LNCaP clone FGC (cell line): ENCODE results near the gene PPP1R27.

Experiments
- DNase-seq: peaks from one replicate; pipeline ENCODE4 v3.0.0-alpha.2; 2011; ENCODE audit warnings: low read depth
- H3K4me3 ChIP-seq: 2 replicates; pipeline ENCODE4 v1.5.1; 2011; ENCODE audit warnings: mild to moderate bottlenecking, low read depth, low read length, control low read depth
- CTCF ChIP-seq: IDR thresholded peaks from 2 replicates; pipeline ENCODE4 v1.5.1; 2012; ENCODE audit warnings: mild to moderate bottlenecking; ENCODE audit not compliant: control insufficient read depth, insufficient read depth; ENCODE audit errors: extremely low read depth

PPP1R27 gene, protein sequence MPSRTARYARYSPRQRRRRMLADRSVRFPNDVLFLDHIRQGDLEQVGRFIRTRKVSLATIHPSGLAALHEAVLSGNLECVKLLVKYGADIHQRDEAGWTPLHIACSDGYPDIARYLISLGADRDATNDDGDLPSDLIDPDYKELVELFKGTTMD

DNA sequence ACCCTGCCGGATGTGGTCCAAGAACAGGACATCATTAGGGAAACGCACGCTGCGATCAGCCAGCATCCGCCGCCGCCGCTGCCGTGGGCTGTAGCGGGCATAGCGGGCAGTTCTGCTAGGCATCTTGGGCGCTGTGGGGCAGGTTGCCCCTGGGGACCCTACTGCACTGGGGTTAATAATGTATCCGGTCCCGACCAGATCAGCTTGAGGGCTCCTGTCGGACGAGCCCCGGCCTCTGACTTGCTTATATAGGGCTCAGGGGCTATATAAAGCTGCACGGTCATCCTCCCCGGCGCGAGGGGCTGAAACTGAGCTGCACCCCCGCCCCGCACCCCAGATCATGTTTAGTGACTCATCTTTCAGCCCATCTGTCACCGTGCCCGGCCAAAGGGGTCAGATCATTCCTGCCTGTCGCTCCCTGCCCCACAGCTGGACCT, at the start of gene PPP1R27:
TSS of gene PPP1R27 (minus strand) at position 220 of the 437 bp plus-strand sequence. CDS start at position 123, 97 bp downstream.
- DNase-seq, result no peak
- no peak for TF ChIP-seq CTCF

GRCh38 chr17:81884520-81884919, 49.7 kb upstream of the PPP1R27 start:
- no peak for DNase-seq
- no peak for TF ChIP-seq CTCF
- H3K4me3 ChIP-seq, result no peak overlapping the region

More for the DNA sequence above, at the start of gene PPP1R27:
- peak within 1 kb of the TSS; percentile 83 for H3K4me3 ChIP-seq

DNA sequence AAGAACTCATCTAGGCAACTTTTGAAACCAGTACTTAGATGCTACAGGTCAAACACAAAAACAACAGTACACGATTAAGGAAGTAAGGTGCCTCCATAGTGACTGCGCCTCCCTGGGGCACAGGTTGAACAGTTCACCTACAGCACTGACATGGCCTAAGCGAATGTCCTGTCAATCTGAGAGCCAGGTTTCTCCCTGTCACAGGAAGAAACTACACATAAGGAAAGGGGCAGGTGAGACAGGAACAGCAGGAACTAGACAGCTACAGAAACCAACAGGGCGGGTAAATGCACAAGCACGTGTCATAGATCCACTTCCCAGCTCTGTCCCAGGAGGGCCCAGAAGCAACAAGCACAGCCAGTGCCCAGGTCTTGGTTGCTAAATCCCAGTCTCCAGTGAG, 44.3 kb upstream of the PPP1R27 start:
- TF ChIP-seq CTCF, result no peak
- DNase-seq, result no peak
- no peak overlapping the region for H3K4me3 ChIP-seq

GRCh38 chr17:81878294-81878693, 43.4 kb upstream of the PPP1R27 start:
- DNase-seq, result no peak
- TF ChIP-seq CTCF, result no peak
- no peak overlapping the region for H3K4me3 ChIP-seq

DNA sequence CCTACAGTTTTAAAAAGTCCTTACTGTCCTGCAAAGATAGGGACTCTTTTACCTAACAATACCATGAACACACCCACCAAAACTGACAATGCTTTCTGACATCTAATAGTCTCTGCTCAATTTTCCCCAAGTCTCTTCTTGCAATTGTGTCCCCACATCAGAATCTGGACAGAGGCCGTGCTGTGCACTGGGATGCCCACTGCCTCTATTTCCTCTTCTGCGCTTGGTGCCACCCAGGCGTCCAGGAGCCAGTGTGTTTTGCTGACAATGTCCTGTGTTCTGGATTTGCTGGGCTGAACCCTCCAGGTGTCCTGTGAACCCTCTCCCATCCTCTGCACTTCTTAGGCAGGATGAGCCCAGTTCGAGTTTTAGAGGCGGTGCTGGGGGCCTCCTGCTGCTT, 42.7 kb upstream of the PPP1R27 start:
- H3K4me3 ChIP-seq, result no peak overlapping the region
- no peak for DNase-seq
- TF ChIP-seq CTCF, result no peak

DNA sequence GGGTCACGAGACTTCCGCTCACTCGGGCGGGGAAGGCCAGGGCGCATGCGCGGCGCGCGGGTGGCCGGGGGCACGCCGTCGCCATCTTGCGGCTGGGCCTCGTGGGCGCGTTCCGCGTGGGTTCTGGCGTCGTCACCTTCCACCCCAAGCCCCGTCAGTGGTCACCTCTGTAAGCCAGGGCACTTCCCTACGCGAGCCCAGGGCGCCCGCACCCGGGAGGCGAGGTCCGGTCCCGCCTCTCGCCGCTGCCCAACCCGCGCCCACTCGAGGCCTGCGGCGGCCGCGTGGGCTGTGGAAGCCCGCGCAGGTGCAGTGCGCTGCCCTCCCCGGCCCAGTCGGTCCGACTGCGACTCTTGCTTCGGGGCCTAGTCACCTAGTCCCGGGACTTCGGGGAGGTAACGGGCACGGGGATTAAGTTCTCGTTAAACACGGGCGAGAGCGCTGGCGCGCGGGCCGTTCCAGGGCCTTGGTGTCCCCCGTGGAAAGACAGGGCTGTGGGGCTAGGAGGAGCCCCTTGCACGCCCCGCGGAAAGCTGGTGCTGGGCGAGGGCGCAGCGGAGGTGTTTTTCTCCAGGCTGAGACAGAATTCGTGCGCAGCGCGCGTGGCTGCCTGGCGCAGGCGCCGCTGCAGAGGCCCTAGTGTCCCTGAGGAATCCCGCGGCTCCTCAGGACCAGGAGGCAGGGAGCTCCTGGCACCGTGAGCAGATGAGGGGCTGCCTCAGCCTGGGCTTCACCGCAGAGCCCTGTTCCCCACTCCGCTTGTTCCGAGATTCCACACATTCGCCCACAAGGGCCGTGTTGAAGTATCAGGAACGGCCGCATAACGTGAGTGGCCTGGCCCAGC, 36.8 kb upstream of the PPP1R27 start:
- TF ChIP-seq CTCF, result peak; percentile 45
- H3K4me3 ChIP-seq, result peak overlapping the region; percentile 65
- no peak for DNase-seq
